T1000 (cell line): Measurements from ENCODE around the gene SMAD5.

Experiments
- DNase-seq: peaks from one replicate; lab custom pipeline; 2025; ENCODE audit warnings: mixed read lengths; lab: John Stamatoyannopoulos, UW

The SMAD5 gene

DNA sequence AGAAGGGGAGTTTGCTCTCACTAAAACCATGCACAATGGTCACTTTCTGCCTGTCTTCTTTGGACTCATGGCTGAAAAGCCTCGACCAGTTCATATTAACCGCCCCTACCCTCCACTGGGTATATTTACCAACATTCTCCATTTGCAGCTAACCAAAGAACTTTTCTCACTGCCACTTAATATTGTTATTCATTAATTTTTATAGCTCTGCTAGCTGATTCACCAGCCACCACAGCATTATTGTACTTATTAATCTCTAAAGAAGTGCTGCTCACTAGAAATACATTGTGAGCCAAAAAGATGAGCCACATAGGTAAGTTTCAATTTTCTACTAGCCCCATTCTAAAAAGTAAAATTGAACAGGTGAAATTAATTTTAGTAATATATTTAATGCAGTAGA lies 93.8 kb downstream of the SMAD5 start:
- no peak for DNase-seq

DNA sequence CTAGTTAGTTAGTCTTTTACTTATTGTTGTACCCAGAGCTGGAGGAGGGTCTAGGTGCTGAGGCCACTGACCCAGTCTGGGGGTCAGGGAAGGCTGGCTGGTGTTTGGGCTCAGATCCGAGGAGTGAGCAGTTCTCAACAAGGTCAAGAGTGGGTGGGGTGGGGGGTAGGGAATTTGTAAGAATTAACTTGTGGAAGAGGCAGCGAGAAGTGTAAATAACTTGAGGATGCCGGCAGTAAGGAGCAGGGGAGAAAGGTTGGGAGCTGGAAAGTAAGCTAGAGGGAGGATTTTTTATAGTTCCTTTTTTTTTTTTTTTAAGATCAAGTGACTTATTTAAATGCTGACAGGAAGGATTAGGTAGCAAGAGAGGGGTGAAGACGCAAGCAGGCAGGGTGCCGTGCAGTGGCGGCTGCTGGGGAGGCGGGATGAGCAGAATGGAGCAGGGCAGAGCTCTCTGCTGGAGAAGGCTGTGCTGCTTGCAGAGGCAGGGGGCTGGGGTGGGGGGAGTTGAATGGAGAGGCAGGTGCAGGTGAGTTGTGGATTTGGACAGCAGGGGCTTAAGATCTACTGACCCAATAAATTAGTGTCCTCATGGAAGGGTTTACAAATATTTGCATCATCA lies 95.6 kb downstream of the SMAD5 start:
- no peak for DNase-seq

DNA sequence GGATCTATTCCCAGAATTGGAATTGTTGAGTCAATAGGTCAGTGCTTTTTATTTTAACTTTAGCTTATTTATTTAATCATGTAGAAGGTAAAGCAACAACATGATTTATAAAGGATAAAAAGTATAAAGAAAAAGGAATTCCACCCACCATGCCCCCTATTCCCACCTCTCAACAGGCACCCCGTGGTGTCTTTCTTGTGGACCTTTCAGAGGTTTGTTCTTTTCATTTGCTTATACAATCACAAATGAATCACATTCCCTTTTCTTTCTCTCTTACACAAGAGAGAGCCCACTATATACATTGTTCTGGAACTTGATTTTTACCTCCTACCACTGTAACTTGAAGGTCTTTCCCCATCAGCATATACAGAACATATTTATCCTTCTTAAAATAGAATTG lies 97.5 kb downstream of the SMAD5 start:
- no peak for DNase-seq

DNA sequence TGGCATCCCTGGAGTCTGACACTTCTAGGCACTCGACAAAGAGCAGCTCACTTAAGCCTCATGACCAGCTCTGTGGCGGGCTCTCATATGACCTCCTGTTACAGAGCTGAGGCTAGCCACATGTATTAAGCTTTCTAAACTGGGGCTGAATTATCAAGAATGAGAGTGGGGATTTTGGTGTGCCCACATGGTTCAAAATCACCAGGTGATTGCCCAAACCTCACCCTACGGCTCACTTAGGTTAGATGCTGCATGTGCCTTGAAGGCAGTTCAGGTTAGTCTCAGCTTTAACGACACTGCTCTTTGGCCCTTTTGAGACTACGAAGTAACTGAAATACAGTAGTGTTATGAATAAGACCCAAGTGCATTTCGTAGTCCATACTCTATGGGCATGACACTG lies 99.7 kb downstream of the SMAD5 start:
- no peak for DNase-seq
